ENCODE measurements around the gene DDX50. TPM values are rescaled to one million over a fixed set of nuclear protein-coding genes. Genes with fewer than 3 reads are reported as not detected.

Gene DDX50
- total RNA-seq, 1 donor: 61.7 TPM

GRCh38 chr10:68982389-68982788 is 81.3 kb downstream of the DDX50 start:
- no peak overlapping the region for H3K4me3 ChIP-seq (ENCODE audit: low read depth, low read length)
- no peak for TF ChIP-seq CTCF (IDR thresholded peaks at IDR 0.05; ENCODE audit: insufficient read depth, low read depth, low read length)
- no peak for DNase-seq (ENCODE audit: low read depth)

GRCh38 chr10:68987611-68988010 is 86.5 kb downstream of the DDX50 start:
- TF ChIP-seq CTCF (IDR thresholded peaks at IDR 0.05; ENCODE audit: insufficient read depth, low read depth, low read length): no peak
- DNase-seq (ENCODE audit: low read depth): no peak
- no peak overlapping the region for H3K4me3 ChIP-seq (ENCODE audit: low read depth, low read length)

GRCh38 chr10:68988530-68989316 is 87.6 kb downstream of the DDX50 start, which contains the start of gene KIFBP:
KIFBP (plus strand) TSS chr10:68988803; CDS start chr10:68988833, 30 bp downstream.
- peak; percentile 37 for TF ChIP-seq CTCF (IDR thresholded peaks at IDR 0.05; ENCODE audit: insufficient read depth, low read depth, low read length)
- peak; percentile 98 for DNase-seq (ENCODE audit: low read depth)
- H3K4me3 ChIP-seq (ENCODE audit: low read depth, low read length): peak within 1 kb of the TSS; percentile 79

- H3K4me3 ChIP-seq (ENCODE audit: low read depth, low read length): peak overlapping the region; percentile 79
- peak; percentile 36 for DNase-seq (ENCODE audit: low read depth)
- no peak for TF ChIP-seq CTCF (IDR thresholded peaks at IDR 0.05; ENCODE audit: insufficient read depth, low read depth, low read length)
Observed at GRCh38 chr10:68989317-68989990, 88.3 kb downstream of the DDX50 start.

- no peak for TF ChIP-seq CTCF (IDR thresholded peaks at IDR 0.05; ENCODE audit: insufficient read depth, low read depth, low read length)
- H3K4me3 ChIP-seq (ENCODE audit: low read depth, low read length): no peak overlapping the region
- DNase-seq (ENCODE audit: low read depth): peak; percentile 95
Observed at GRCh38 chr10:68992636-68993440, 91.7 kb downstream of the DDX50 start.

Small RNA genes within 50 kb of the gene (small RNA-seq; reads per million reads assigned to genes)
- gene RNU6-571P: not detected

Other genes with a start within 250 kb of the DDX50 start
- gene CCAR1, start 180.1 kb upstream of the DDX50 start, total RNA-seq: 38.0 and 47.1 TPM in 2 replicates
- gene STOX1, start 73.8 kb upstream of the DDX50 start, total RNA-seq: under 0.01 TPM in 2 replicates
- 61.8 and 84.6 TPM in 2 replicates for gene DDX21, start 54.9 kb downstream of the DDX50 start, total RNA-seq
- 42.5 and 74.7 TPM in 2 replicates for gene KIFBP, start 87.5 kb downstream of the DDX50 start, total RNA-seq
- 112 and 221 TPM in 2 replicates for gene SRGN, start 186.8 kb downstream of the DDX50 start, total RNA-seq
- 24.8 and 38.9 TPM in 2 replicates for gene VPS26A, start 222.9 kb downstream of the DDX50 start, total RNA-seq

Data from fibroblast of villous mesenchyme (primary cell).